Calu3 (cell line): ENCODE measurements around the gene WASF2. TPM values are rescaled to one million over a fixed set of nuclear protein-coding genes. Genes with fewer than 3 reads are reported as not detected.
"Not testable (repeated sequence)": the region's sequence is repeated elsewhere in the genome, so short reads cannot be mapped to it uniquely, and the experiment has no call there.

Experiments
- Bru-seq: library from RNA; stranded (reverse); fragments of 400-500 nt; gene quantifications from one replicate; lab custom pipeline; 2021; lab: Mats Ljungman, UMichigan
- BruChase-seq, 2 experiments: library from RNA; stranded (reverse); fragments of 400-500 nt; gene quantifications; one replicate each; lab custom pipeline; 2021; lab: Mats Ljungman, UMichigan
- BruUV-seq: library from RNA; stranded (reverse); fragments of 400-500 nt; replicated peaks from 2 replicates; lab custom pipeline; 2021; lab: Mats Ljungman, UMichigan
- CTCF ChIA-PET: fragments of 300-600 bp; sonication (Branson Sonifier 250); formaldehyde crosslinking; loops from one replicate; lab custom pipeline; 2022; ENCODE audit warnings: antibody characterized with exemption; lab: Charles Lee
- DNase-seq: peaks from one replicate; pipeline ENCODE4 v3.0.0; 2022
- H3K27ac Mint-ChIP-seq: one replicate; pipeline ENCODE4 v1.8.0; 2022; ENCODE audit warnings: mixed read lengths; ENCODE audit not compliant: unreplicated experiment
- H3K27me3 Mint-ChIP-seq: one replicate; pipeline ENCODE4 v1.8.0; 2022; ENCODE audit warnings: mixed read lengths; ENCODE audit not compliant: unreplicated experiment
- H3K36me3 Mint-ChIP-seq: one replicate; pipeline ENCODE4 v1.8.0; 2022; ENCODE audit warnings: mild to moderate bottlenecking, moderate library complexity, mixed read lengths; ENCODE audit not compliant: insufficient read depth, unreplicated experiment
- H3K4me1 Mint-ChIP-seq: one replicate; pipeline ENCODE4 v1.8.0; 2022; ENCODE audit warnings: mild to moderate bottlenecking, low read depth, mixed read lengths; ENCODE audit not compliant: unreplicated experiment
- H3K4me3 Mint-ChIP-seq: one replicate; pipeline ENCODE4 v1.8.0; 2022; ENCODE audit warnings: mild to moderate bottlenecking, low read depth, moderate library complexity, mixed read lengths; ENCODE audit not compliant: unreplicated experiment
- H3K9me3 Mint-ChIP-seq: one replicate; pipeline ENCODE4 v1.8.0; 2022; ENCODE audit warnings: low read depth, mixed read lengths; ENCODE audit not compliant: unreplicated experiment
- CTCF ChIP-seq: fragments of 200-600 bp; IDR thresholded peaks from one replicate; pipeline ENCODE4 v1.8.0; 2022; ENCODE audit warnings: antibody characterized with exemption; ENCODE audit not compliant: unreplicated experiment
- intact Hi-C: fragments of 100-400 bp; cut with micrococcal nuclease; formaldehyde crosslinking; loops from one replicate; pipeline ENCODE4 v1.10.0; 2022; ENCODE audit not compliant: unreplicated experiment
- long read RNA-seq: library from polyadenylated mRNA; stranded (forward); transcript quantifications from one replicate; pipeline ENCODE4 v2.0.0, GENCODE V29; 2022
- total RNA-seq: library from RNA; stranded (reverse); gene quantifications from 2 replicates; pipeline ENCODE4 v1.2.3, GENCODE V29; 2022

WASF2 gene
- total RNA-seq (79.5 and 84.2 TPM in 2 replicates), Bru-seq, nascent RNA (percentile 82 among the genes with signal in this experiment), BruChase-seq, experiment 1, labeled RNA remaining after a 6-hour chase (percentile 87 among the genes with signal in this experiment), BruChase-seq, experiment 2, labeled RNA remaining after a 2-hour chase (percentile 78 among the genes with signal in this experiment)
- long read RNA-seq, full-length matches to known transcripts = 12 of 39 reads
- long read RNA-seq, partial matches to known transcripts = 2 of 39 reads
- long read RNA-seq, other reads (novel, unspliced or antisense) = 25 of 39 reads

- peaks cover 22% of the 10 kb centered on the region for H3K36me3 Mint-ChIP-seq
- no TSS peak for BruUV-seq
These were observed at the start of gene WASF2 for GRCh38 chr1:27489973-27490741. TSS of gene WASF2 (minus strand) at chr1:27490167. CDS start at chr1:27428890, 61,277 bp downstream.

GRCh38 chr1:27538793-27539192, 48.8 kb upstream of the WASF2 start:
- Mint-ChIP-seq H3K9me3 (no peaks in the 10 kb centered on the region), H3K4me1 (peaks cover 39% of the 10 kb centered on the region), H3K36me3 (peaks cover 28% of the 10 kb centered on the region), H3K27me3 (no peaks in the 10 kb centered on the region), H3K27ac (no peak overlapping the region), H3K4me3 (no peak overlapping the region)
- no TSS peak for BruUV-seq
- TF ChIP-seq CTCF = no peak
- intact Hi-C loops = no loop called here
- DNase-seq = no peak
- CTCF ChIA-PET = interaction anchor here (0.6 to 0.8 kb wide), 2 partner anchors 30 to 64 kb away, joined by 3 read pairs; no protein-coding TSS in a partner anchor

More at GRCh38 chr1:27489973-27490741, at the start of gene WASF2:
- intact Hi-C loops = no loop called here
- Mint-ChIP-seq H3K4me1 (no peaks in the 10 kb centered on the region), H3K27me3 (no peaks in the 10 kb centered on the region), H3K9me3 (no peaks in the 10 kb centered on the region), H3K27ac (peak within 1 kb of the TSS; percentile 99), H3K4me3 (peak within 1 kb of the TSS; percentile 77)
- peak; percentile 94 for DNase-seq
- CTCF ChIA-PET = interaction anchor here (0.7 to 1.3 kb wide), 8 partner anchors 9 to 295 kb away, joined by 3 to 6 read pairs (median 3); no protein-coding TSS in a partner anchor
- TF ChIP-seq CTCF = no peak

- not testable (repeated sequence) for BruUV-seq
- H3K4me1 Mint-ChIP-seq = peaks cover 39% of the 10 kb centered on the region
These were observed 48.3 kb upstream of the WASF2 start for GRCh38 chr1:27538305-27538676.

GRCh38 chr1:27536767-27537166, 46.8 kb upstream of the WASF2 start:
- no peak overlapping the region for H3K4me3 Mint-ChIP-seq
- H3K4me1 Mint-ChIP-seq = peaks cover 27% of the 10 kb centered on the region
- no peak overlapping the region for H3K27ac Mint-ChIP-seq
- no peak for TF ChIP-seq CTCF
- no TSS peak for BruUV-seq
- no peaks in the 10 kb centered on the region for H3K27me3 Mint-ChIP-seq
- DNase-seq = no peak
- CTCF ChIA-PET = no interaction called here
- peaks cover 31% of the 10 kb centered on the region for H3K36me3 Mint-ChIP-seq
- H3K9me3 Mint-ChIP-seq = no peaks in the 10 kb centered on the region
- intact Hi-C loops = no loop called here

More at GRCh38 chr1:27538305-27538676, 48.3 kb upstream of the WASF2 start:
- H3K9me3 Mint-ChIP-seq, H3K27me3 Mint-ChIP-seq, H3K27ac Mint-ChIP-seq, DNase-seq, intact Hi-C loops, H3K4me3 Mint-ChIP-seq: not testable (repeated sequence)
- H3K36me3 Mint-ChIP-seq = peaks cover 30% of the 10 kb centered on the region
- CTCF ChIA-PET = interaction anchor here (0.8 kb wide), 1 partner anchor 30 kb away, joined by 3 read pairs; no protein-coding TSS in a partner anchor
